ENCODE results near the gene NOL3.

NOL3 gene

DNA sequence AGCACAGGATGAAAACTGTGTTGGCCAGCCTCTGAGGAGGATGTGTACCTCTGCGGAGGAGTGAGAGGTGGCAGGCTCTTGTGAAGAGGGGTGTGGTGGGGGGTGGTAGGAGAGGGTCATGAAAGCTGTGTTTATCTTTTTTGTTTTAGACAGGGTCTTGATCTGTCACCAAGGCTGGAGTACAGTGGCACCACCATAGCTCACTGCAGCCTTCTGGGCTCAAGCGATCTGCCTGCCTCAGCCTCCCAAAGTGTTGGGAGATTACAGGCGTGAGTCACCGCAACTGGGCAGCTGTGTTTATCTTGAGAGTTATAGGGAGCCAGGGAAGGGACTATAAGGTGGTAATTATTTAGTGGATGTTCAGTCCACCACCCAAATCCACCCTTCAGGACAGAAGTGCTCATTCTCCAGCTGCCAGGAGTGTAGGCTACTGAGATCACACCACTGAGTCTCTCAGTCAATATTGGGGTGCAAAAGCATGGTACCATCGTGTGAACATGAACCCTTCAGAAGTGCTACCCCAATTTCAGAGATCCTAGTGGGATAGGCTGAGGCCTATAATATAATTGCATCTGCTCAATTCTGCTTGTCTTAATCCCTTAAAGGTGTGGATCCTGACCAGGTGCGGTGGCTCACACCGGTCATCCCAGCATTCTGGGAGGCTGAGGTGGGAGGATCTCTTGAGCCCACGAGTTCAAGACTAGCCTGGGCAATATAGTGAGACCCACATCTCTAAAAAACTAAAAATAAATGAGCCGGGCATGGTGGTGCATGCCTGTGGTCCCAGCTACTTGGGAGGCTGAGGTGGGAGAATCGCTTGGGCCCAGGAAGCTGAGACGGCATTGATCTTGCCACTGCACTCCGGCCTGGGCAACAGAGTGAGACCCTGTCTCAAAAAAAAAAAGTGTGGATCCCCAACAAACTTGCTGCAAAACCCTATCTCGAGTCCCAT is 20.4 kb downstream of the NOL3 start:
- DNase-seq: no peak

DNA sequence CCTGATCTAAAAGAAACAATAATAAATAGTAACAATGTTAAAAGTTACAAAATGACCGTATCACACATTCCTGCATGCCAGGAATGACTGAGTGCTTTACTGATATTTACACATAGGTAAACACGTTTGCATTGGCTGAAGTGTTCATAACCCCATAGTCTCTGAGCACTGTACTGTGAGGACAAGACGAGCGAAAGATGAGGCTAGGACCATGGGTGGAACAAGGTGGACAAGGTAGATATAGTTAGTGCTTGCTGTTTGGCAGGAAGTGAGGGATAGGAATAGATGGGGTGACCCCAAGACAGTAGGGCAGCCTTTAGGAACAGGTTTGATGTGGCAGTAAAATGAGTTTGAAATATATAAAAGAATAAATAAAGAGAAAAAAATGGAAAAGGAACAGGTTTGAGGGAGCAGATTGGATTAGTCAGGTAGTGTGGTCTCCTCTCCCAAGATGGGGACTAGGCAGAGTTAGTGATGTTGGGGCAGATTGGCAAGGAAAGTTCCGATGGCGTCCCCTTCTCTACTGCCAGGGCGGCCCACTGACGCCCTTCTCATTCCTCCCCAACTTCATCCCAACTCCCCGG is 21.2 kb downstream of the NOL3 start:
- no peak for DNase-seq

DNA sequence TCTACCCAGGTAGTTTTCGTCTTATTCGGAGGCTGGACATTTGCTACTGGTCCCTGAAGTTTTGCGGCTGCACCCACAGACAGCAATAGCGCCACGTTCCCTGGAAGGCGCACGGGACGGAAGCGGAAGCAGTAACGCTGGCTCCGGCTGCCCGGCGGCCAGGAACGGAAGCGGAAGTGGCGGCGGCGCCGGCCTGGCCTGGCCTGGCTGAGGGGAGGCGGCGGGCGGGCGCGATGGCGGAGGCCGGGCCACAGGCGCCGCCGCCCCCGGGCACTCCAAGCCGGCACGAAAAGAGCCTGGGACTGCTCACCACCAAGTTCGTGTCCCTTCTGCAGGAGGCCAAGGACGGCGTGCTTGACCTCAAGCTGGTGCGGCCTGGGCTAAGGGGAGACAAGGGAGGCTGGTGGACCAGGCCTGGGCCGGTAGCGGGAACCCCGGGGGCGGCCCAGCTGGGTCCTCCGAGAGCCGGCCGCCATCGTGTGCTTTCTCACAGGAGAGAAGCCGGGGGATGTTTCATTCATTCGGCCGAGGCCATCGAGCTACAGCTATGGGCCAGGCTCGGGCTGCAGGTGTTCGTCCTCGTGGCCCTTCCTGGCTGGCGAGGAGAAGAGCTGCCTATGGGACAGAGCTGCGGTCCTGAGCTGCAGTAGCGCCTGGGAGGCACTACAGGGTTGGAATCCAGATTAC is 21.8 kb downstream of the NOL3 start, which contains the start of gene E2F4:
Gene E2F4 (plus strand): TSS at position 161 of the 687 bp plus-strand sequence. CDS start 73 bp downstream, at position 234.
- DNase-seq: peak; percentile 87

DNA sequence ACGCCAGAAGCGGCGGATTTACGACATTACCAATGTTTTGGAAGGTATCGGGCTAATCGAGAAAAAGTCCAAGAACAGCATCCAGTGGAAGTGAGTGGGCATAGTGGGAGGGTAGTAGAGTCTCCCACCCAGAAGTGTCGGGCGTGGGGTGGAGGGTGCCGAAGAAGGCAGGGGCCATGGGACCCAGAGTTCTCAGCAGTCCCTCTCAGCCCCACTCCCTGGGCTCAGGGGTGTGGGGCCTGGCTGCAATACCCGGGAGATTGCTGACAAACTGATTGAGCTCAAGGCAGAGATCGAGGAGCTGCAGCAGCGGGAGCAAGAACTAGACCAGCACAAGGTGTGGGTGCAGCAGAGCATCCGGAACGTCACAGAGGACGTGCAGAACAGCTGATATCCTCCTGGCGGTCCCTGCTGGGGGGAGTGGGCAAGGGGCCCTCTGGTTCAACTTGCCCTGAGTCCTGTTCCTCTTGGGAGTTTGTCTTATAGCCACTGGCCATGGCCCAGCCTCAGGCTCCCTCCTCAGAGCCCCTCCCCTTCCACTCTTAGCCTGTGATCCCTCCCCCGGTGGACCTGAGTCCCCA is 22.5 kb downstream of the NOL3 start:
- DNase-seq: no peak

DNA sequence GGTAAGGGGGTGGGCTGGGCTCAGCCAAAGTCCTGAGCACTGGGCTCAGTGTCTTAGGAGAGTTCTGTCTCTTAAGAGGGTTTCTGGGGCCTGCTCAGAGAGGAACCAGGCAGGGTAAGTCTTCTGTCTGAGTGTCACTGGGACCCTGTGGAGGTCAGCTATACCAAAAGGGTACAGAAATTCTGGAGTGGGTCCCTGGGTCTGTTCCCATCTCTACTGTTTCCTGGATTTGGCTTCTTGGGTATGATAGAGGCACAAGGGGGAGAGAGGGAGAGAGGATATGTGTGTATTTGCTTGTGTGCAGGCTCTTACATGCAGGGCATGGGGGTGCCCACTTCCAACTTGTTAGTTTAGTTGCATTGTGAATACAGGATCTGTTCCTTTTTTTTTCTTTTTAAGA is 23.2 kb downstream of the NOL3 start:
- no peak for DNase-seq

DNA sequence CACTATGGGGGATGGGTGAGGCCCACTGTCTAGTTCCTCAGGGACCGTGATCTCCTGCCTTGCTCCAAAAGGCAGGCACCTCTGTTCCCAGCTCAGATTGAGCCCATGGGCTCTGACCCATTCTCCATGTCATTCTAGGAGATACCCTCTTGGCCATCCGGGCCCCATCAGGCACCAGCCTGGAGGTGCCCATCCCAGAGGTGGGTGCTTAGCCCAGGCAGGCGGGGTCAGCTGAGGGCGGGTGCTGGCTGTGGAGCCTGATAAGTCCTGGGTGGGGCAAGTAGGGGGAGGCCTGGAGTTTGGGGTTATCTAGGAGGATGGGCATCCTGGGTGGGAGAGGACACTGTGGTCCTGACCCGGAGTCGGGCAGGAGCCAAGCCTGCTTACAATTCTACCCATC is 23.9 kb downstream of the NOL3 start:
- DNase-seq: no peak

DNA sequence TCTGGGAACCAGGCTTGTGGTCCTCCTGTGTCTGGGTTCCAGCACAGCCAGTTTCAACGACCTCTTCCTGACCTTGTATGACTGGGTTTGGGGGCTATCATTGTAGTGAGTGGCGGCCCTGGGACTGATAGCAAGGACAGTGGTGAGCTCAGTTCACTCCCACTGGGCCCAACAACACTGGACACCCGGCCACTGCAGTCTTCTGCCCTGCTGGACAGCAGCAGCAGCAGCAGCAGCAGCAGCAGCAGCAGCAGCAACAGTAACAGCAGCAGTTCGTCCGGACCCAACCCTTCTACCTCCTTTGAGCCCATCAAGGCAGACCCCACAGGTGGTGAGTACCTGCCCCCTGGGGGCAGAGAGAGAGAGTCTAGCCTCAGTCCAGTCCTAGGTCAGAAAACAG is 25.3 kb downstream of the NOL3 start:
- DNase-seq: no peak

DNA sequence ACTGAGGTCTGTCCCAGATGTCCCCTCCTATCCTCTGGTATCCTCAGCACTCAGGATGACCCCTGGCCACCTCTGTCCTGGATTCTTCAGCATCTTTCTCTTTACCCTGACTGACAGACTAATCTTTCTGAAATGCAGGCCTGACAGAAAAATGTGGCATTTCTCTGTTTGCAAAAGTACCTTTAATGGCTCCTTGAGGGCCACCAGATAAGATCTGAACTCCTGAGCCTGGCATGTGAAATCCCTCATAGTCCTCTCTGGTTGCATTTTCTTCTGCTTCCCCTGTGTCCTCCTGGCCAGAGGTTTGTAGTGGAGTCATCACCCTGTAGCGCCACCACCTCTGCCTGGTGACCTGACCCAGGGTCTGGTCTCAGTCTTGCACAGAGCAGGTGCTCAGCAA is 26.5 kb downstream of the NOL3 start:
- no peak for DNase-seq

DNA sequence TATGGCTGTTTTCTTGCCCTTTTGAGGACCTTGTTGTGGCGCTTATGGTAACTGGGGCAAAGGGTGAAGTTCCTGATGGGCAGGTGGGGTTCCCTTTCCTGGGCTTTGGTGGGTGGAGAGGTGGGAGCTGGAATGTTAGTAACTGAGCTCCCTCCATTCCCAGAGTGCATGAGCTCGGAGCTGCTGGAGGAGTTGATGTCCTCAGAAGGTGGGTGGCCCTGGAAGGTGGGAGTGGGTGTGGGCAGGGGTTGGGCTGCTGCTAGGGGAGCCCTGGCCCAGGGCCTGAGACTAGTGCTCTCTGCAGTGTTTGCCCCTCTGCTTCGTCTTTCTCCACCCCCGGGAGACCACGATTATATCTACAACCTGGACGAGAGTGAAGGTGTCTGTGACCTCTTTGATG is 27.4 kb downstream of the NOL3 start:
- no peak for DNase-seq

DNA sequence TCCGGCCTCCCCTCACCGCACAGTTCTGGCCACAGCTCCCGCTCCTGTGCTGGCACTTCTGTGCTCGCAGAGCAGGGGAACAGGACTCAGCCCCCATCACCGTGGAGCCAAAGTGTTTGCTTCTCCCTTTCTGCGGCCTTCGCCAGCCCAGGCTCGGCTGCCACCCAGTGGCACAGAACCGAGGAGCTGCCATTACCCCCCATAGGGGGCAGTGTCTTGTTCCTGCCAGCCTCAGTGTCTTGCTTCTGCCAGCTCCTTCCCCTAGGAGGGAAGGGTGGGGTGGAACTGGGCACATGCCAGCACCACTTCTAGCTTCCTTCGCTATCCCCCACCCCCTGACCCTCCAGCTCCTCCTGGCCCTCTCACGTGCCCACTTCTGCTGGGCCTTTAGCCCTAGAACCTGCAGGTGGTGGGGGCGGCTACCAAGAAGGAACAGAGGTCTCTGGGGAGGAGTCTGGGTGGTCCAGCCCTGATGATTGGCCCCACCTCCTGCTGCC is 27.9 kb downstream of the NOL3 start:
- DNase-seq: no peak

DNA sequence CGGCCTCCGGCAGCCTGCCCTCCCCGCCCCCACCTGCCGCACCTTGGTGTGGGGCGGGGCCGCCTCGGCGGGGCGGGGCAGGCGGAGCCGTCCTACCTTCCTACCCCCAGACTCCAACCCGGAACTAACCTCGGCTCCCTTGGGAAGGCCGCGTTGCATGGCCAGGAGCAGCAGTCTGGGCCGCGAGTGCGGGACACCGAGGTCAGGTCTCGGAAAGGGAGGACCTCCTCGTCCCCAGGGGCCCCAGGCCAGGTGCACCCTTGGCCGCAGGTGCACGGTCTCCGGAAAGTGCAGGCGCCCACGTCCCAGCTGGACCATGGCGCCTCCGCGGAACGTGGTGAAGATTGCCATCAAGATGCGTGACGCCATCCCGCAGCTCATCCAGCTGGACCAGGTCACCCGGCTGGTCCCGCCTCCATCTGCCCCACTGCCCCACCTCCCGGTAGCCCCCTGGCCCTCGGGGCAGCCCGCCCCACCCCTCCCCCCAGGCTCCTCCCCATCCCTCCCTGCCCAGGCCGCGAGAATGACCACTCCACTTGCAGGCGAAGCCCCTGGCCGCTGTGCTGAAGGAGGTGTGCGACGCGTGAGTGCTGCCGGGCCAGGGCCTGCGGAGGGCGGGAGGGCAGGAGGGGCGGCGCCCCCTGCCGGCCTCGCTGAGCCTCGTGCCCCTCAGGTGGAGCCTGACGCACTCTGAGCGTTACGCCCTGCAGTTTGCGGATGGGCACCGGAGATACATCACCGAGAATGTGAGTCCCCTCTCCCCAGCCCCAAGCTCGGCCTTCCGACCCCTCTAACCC is 28.9 kb downstream of the NOL3 start, which contains the start of gene ELMO3:
Gene ELMO3 (plus strand): TSS at position 121 of the 797 bp plus-strand sequence. CDS start 196 bp downstream, at position 317.
- DNase-seq: no peak

DNA sequence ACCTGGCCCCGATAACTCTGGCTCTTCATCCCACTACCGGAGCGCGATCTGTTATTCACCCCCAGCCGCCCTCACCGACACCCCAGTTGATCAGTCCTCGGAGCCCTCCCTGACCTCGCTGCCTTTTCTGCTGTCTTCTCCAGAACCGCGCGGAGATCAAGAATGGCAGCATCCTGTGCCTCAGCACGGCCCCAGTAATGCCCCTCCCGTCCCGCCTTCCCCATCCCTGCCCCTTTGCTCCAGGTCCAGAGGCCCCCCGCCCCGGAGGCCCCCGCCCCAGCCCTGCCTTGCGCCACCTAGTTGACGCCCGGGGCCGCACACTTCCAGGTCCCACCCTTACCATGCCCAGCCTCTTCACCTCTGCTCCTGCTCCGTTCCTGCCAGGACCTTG is 29.5 kb downstream of the NOL3 start:
- DNase-seq: no peak

DNA sequence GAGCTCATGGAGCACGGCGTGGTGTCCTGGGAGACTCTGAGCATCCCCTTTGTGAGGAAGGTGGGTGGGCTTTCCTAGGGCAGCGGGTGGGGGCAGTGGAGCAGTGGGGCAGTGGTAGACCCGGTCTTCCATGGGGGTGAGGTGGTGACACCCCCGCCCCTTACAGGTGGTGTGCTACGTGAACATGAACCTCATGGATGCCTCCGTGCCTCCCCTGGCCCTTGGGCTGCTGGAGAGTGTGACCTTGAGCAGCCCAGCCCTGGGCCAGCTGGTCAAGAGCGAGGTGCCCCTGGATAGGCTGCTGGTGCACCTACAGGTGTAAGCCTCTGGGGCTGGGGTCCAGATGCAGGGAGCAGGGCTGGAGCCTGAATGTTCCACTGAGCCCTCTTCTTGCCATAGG is 30.2 kb downstream of the NOL3 start:
- DNase-seq: no peak

DNA sequence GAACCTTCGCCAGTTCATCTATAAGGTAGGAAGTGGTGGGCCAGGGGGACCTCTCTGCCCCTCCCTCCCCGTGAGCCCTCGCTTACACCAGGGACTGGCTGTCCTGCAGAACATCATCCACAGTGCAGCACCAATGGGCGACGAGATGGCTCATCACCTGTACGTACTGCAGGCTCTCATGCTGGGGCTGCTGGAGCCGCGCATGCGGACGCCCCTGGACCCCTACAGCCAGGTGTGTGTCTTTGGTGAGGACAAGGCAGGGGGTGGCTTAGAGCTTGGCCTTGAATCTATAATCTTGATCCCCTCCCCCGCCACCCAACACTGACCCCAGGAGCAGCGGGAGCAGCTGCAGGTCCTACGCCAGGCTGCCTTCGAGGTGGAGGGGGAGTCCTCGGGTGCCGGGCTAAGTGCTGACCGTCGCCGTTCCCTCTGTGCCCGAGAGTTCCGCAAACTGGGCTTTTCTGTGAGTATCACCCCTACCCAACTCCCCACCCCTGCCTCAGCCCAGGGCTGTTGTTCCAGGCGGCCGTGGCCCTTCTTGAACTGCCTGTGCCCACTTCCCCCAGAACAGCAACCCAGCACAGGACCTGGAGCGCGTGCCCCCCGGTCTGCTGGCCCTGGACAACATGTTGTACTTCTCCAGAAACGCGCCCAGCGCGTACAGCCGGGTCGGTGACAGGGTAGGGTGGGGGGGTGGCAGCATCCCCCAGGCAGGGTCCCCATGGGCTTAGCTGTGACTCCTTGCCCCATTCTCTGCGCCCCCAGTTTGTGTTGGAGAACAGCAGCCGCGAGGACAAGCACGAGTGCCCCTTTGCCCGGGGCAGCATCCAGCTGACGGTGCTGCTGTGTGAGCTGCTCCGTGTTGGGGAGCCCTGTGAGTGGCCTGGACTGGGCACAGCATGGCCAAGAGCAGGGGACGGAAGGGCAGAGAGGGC is 31.3 kb downstream of the NOL3 start:
- DNase-seq: no peak

DNA sequence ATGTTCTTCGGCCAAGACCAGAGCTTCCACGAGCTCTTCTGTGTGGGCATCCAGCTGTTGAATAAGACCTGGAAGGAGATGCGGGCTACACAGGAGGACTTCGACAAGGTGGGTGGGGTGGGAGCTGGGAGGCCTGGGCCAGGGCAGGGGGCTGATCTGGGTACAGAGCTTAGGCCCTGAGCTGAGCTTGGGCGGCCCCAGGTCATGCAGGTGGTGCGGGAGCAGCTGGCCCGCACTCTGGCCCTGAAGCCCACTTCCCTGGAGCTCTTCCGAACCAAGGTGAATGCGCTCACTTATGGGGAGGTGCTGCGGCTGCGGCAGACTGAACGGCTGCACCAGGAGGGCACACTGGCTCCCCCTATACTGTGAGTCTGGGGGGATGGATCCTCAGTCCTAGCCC is 32.1 kb downstream of the NOL3 start:
- no peak for DNase-seq

DNA sequence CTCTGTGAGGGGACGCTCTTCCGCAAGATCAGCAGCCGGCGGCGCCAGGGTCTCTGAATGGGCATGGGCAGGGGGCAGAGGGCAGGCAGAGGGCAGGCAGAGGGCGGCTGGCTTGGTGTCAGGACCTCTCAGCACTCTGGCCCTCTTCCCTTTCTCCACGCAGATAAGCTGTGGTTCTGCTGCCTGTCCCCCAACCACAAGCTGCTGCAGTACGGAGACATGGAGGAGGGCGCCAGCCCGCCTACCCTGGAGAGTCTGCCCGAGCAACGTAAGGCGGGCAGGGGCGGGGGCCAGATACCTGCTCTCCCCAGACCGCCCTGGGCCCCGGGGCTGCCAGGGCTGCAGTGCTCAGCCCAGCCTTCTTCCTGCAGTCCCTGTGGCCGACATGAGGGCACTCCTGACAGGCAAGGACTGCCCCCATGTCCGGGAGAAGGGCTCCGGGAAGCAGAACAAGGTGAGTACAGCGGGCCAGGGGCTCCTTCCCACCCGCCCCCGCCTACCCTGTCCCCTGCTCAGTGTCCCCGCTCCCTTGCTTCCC is 32.7 kb downstream of the NOL3 start:
- no peak for DNase-seq

DNA sequence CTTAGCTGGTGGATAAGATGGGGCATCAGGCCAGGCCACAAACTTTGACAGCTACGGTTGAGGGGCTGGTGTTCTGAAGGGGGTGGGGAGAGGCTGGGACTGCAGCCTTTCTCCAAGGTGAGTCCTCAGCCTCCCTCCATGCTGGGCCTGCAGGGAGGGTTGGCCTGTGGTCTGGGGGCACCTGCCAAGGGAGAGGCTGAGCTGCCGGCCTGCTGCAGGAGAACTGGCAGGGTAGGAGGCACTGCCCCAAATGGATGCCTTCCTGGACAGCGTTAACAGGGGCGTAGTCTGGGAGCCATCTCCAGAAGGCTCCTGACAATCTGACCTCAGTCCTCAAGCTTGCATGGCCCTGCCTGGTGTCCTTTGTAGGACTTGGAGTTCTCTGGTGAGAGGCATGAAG is 33.7 kb downstream of the NOL3 start:
- DNase-seq: no peak

DNA sequence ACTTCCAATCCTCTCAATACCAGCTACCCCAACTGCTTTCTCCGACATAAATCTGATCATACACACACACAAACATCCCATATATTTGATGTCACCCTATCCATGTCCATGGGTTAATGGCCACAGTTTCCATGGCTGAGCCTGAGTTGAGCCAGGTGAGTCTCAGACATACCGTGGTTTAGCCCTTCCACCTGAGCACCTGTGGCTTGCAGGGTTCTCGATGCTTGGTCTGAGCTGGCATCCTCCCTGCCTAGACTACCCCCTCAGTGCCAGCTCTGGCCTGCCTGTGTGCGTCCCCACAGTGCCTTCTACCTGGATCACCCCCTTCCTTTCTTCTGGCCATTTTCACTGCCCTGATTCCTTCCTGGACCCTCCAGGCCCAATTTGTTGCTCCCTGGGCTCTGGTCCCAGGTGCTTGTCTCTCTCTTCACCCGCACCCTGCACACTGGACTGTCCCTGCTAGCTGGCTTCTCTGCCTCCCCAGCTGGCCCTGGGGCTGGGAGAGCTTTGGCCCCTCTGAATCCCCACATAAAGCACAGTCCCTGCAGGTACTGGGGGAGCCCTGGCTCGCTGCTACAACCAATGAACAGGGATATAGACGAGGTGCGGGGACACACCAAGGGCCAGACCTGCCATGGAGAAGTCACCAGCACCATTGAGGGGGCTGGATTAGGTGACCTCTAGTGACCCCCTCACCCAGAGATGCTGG is 35.9 kb downstream of the NOL3 start:
- DNase-seq: no peak

DNA sequence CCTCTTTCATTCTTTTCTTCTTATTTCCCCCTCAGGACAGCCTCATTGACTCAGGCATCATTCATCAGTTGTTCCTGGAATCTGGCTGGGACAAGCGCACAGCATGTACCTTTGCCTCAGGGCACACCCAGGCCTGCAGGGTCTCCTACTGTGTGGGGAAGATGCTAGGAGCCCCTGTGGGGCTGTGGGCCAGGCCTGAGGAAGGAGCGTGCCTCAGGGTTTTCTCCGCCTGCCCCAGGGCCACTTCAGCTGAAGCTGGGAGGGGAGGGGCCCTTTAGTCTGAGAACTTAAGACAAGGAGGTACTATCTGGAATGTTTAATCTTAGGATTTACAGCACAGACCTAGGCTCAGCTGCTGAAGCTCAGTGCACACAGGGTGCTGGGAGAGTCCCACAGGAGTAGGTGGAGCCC is 36.5 kb downstream of the NOL3 start:
- no peak for DNase-seq
